Measurements from ENCODE around the gene ACKR3.

ACKR3 gene

GRCh38 chr2:236619910-236620612 is 50.4 kb downstream of the ACKR3 start:
- in situ Hi-C loops (cut with MboI; ENCODE audit: low pct_unique_long_range_greater_than_20kb, low sequenced_read_pairs), result no loop called here
- no peak for DNase-seq

- no peak for DNase-seq
- in situ Hi-C loops (cut with MboI; ENCODE audit: low pct_unique_long_range_greater_than_20kb, low sequenced_read_pairs), result no loop called here
These were observed 52.2 kb downstream of the ACKR3 start for GRCh38 chr2:236621786-236622185.

- in situ Hi-C loops (cut with MboI; ENCODE audit: low pct_unique_long_range_greater_than_20kb, low sequenced_read_pairs), result no loop called here
- DNase-seq, result no peak
These were observed 52.6 kb downstream of the ACKR3 start for GRCh38 chr2:236622201-236622600.

- in situ Hi-C loops (cut with MboI; ENCODE audit: low pct_unique_long_range_greater_than_20kb, low sequenced_read_pairs), result no loop called here
These were observed 53.0 kb downstream of the ACKR3 start for GRCh38 chr2:236622660-236623059.

GRCh38 chr2:236623816-236624215 is 54.2 kb downstream of the ACKR3 start:
- in situ Hi-C loops (cut with MboI; ENCODE audit: low pct_unique_long_range_greater_than_20kb, low sequenced_read_pairs), result no loop called here
- no peak for DNase-seq

More at GRCh38 chr2:236622660-236623059, 53.0 kb downstream of the ACKR3 start:
- no peak for DNase-seq

GRCh38 chr2:236625156-236625690 is 55.6 kb downstream of the ACKR3 start:
- in situ Hi-C loops (cut with MboI; ENCODE audit: low pct_unique_long_range_greater_than_20kb, low sequenced_read_pairs), result no loop called here
- no peak for DNase-seq

GRCh38 chr2:236626391-236627150 is 56.9 kb downstream of the ACKR3 start:
- in situ Hi-C loops (cut with MboI; ENCODE audit: low pct_unique_long_range_greater_than_20kb, low sequenced_read_pairs), result no loop called here

GRCh38 chr2:236627193-236627592 is 57.6 kb downstream of the ACKR3 start:
- in situ Hi-C loops (cut with MboI; ENCODE audit: low pct_unique_long_range_greater_than_20kb, low sequenced_read_pairs), result no loop called here
- DNase-seq, result no peak

More at GRCh38 chr2:236626391-236627150, 56.9 kb downstream of the ACKR3 start:
- no peak for DNase-seq

GRCh38 chr2:236627841-236628240 is 58.2 kb downstream of the ACKR3 start:
- DNase-seq, result no peak
- in situ Hi-C loops (cut with MboI; ENCODE audit: low pct_unique_long_range_greater_than_20kb, low sequenced_read_pairs), result no loop called here

GRCh38 chr2:236628256-236628901 is 58.8 kb downstream of the ACKR3 start:
- in situ Hi-C loops (cut with MboI; ENCODE audit: low pct_unique_long_range_greater_than_20kb, low sequenced_read_pairs), result no loop called here
- DNase-seq, result no peak

- no peak for DNase-seq
- in situ Hi-C loops (cut with MboI; ENCODE audit: low pct_unique_long_range_greater_than_20kb, low sequenced_read_pairs), result no loop called here
These were observed 59.5 kb downstream of the ACKR3 start for GRCh38 chr2:236628981-236629605.

- in situ Hi-C loops (cut with MboI; ENCODE audit: low pct_unique_long_range_greater_than_20kb, low sequenced_read_pairs), result no loop called here
- no peak for DNase-seq
These were observed 60.6 kb downstream of the ACKR3 start for GRCh38 chr2:236629961-236630872.

GRCh38 chr2:236631281-236631855 is 61.7 kb downstream of the ACKR3 start:
- no peak for DNase-seq
- in situ Hi-C loops (cut with MboI; ENCODE audit: low pct_unique_long_range_greater_than_20kb, low sequenced_read_pairs), result no loop called here

- in situ Hi-C loops (cut with MboI; ENCODE audit: low pct_unique_long_range_greater_than_20kb, low sequenced_read_pairs), result no loop called here
- no peak for DNase-seq
These were observed 62.2 kb downstream of the ACKR3 start for GRCh38 chr2:236631856-236632291.
